Motor neuron (in vitro differentiated cells): Measurements from ENCODE around the gene RDH16. TPM values are rescaled to one million over a fixed set of nuclear protein-coding genes. Genes with fewer than 3 reads are reported as not detected.
A peak's percentile ranks its signal among the peaks of the same experiment; 100 is the strongest.
"Not testable (repeated sequence)": the region's sequence is repeated elsewhere in the genome, so short reads cannot be mapped to it uniquely, and the experiment has no call there.

Source experiments
- ATAC-seq, 8 experiments: fragments of 200-7000 bp; cut with Tn5 transposase; replicated peaks in 6 of 8; 2 replicates each; pipeline ENCODE4 v1.8.0; 2021; ENCODE audit warnings: mild to moderate bottlenecking in 8 of 8, moderate library complexity in 8 of 8
- H3K27ac ChIP-seq, 2 donors: fragments of 250-450 bp; sonication (Bioruptor Pico); 2 replicates each; pipeline ENCODE4 v1.9.0; 2021; ENCODE audit warnings: antibody characterized with exemption in 2 of 2, mild to moderate bottlenecking in 2 of 2, moderate library complexity in 1 of 2
- H3K4me1 ChIP-seq, 2 donors: fragments of 250-450 bp; sonication (Bioruptor Pico); replicated peaks in 1 of 2; 2 replicates each; pipeline ENCODE4 v1.6.1; 2021; ENCODE audit warnings: antibody characterized with exemption in 2 of 2, mild to moderate bottlenecking in 2 of 2, moderate library complexity in 1 of 2
- H3K4me3 ChIP-seq, 5 donors: fragments of 250-450 bp; sonication (Bioruptor Pico); 2 replicates each; pipeline ENCODE4 v1.9.0; 2021; ENCODE audit warnings: antibody characterized with exemption in 5 of 5, mild to moderate bottlenecking in 5 of 5, moderate library complexity in 4 of 5
- WGBS, 10 experiments: fragments of 450-650 bp; shearing (Covaris generic); methylation state at CpG; one replicate each; pipeline ENCODE4 v1.0.0; 2022; 5-methylcytosine and 5-hydroxymethylcytosine counted together
- in situ Hi-C, 9 experiments: fragments of 400-800 bp; cut with MboI; loops; one replicate each; pipeline ENCODE4 v1.15.0; 2021; ENCODE audit warnings: low sequenced_read_pairs in 9 of 9, low pct_unique_long_range_greater_than_20kb in 2 of 9; ENCODE audit not compliant: unreplicated experiment in 9 of 9
- total RNA-seq, 8 experiments: library from RNA; unstranded; fragments of 300-600 nt; gene quantifications; 2 replicates each; pipeline versions ENCODE4 v1.2.3 to v1.2.4, GENCODE V29; 2022

The RDH16 gene
- total RNA-seq, 8 experiments from 2014 or later: 0.14 to 1.7 (median 0.43) TPM

DNA sequence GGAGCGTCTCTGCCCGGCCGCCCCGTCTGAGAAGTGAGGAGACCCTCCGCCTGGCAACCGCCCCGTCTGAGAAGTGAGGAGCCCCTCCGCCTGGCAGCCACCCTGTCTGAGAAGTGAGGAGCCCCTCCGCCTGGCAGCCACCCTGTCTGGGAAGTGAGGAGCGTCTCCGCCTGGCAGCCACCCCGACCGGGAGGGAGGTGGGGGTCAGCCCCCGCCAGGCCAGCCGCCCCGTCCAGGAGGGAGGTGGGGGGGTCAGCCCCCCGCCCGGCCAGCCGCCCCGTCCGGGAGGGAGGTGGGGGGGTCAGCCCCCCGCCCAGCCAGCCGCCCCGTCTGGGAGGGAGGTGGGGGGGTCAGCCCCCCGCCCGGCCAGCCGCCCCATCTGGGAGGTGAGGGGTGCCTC is 6.1 kb upstream of the RDH16 start:
- ATAC-seq, H3K4me3 ChIP-seq, H3K4me1 ChIP-seq, in situ Hi-C loops, H3K27ac ChIP-seq: not testable (repeated sequence)
- no CpG with 5 or more reads among the region's 27 CpGs for WGBS, 10 experiments

DNA sequence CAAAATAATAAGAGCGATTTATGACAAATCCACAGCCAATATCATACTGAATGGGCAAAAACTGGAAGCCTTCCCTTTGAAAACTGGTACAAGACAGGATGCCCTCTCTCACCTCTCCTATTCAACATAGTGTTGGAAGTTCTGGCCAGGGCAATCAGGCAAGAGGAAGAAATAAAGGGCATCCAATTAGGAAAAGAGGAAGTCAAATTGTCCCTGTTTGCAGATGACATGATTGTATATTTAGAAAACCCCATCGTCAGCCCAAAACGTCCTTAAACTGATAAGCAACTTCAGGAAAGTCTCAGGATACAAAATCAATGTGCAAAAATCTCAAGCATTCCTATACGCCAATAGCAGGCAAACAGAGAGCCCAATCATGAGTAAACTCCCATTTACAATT is 4.8 kb upstream of the RDH16 start:
- H3K27ac ChIP-seq, ATAC-seq, H3K4me1 ChIP-seq, H3K4me3 ChIP-seq, in situ Hi-C loops: not testable (repeated sequence)
- 57 to 83% (median 71%) methylated on average over 1 to 4 of the region's 4 CpGs; no CpG with 5 or more reads in 2 of the 10 experiments for WGBS, 10 experiments

DNA sequence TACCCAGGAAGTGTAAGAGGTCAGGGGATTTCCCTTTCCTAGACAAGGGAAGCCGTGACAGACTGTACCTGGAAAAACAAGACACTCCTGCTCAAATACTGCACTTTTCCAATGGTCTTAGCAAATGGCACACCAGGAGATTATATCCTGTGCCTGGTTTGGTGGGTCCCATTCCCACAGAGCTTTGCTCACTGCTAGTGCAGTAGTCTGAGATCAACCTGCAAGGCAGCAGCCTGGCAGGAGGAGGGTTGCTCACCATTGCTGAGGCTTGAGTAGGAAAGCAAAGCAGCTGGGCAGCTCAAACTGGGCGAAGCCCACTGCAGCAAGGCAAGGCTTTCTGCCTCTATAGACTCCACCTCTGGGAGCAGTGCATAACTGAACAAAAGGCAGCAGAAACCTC is 1.0 kb upstream of the RDH16 start:
- 20 to 80% (median 72%) methylated on average over 1 to 2 of the region's 2 CpGs; no CpG with 5 or more reads in 4 of the 10 experiments for WGBS, 10 experiments
- Histone ChIP-seq H3K4me3 (no peak overlapping the region), H3K27ac (no peak overlapping the region), H3K4me1 (no peaks in the 10 kb centered on the region)
- in situ Hi-C loops: no loop called here
- no peak for ATAC-seq

GRCh38 chr12:56955631-56956256 is 1.7 kb downstream of the RDH16 start:
- in situ Hi-C loops: no loop called here
- H3K4me1 ChIP-seq: no peaks in the 10 kb centered on the region
- H3K4me3 ChIP-seq: no peak overlapping the region
- 0 to 70% (median 15%) methylated on average over 1 to 2 of the region's 2 CpGs; no CpG with 5 or more reads in 2 of the 10 experiments for WGBS, 10 experiments
- ATAC-seq: peak in 2 of 8 experiments; percentile 29 to 57
- H3K27ac ChIP-seq: no peak overlapping the region

GRCh38 chr12:56954958-56955355 is 2.5 kb downstream of the RDH16 start:
- Histone ChIP-seq H3K4me1 (no peaks in the 10 kb centered on the region), H3K4me3 (no peak overlapping the region), H3K27ac (no peak overlapping the region)
- WGBS, 10 experiments: 20 to 82% (median 47%) methylated on average over 2 to 3 of the region's 6 CpGs; no CpG with 5 or more reads in 7 of the 10 experiments
- no peak for ATAC-seq
- in situ Hi-C loops: no loop called here

GRCh38 chr12:56954057-56954957 is 3.1 kb downstream of the RDH16 start:
- in situ Hi-C loops: no loop called here
- Histone ChIP-seq H3K4me3 (no peak overlapping the region), H3K4me1 (no peaks in the 10 kb centered on the region), H3K27ac (no peak overlapping the region)
- 21 to 92% (median 73%) methylated on average over 2 to 5 of the region's 6 CpGs; no CpG with 5 or more reads in 5 of the 10 experiments for WGBS, 10 experiments
- ATAC-seq: no peak

- no peak for ATAC-seq
- no peaks in the 10 kb centered on the region for H3K4me1 ChIP-seq
- in situ Hi-C loops: no loop called here
- H3K4me3 ChIP-seq: no peak overlapping the region
- WGBS, 10 experiments: 0 to 17% (median 0%) methylated on average over 1 of the region's 1 CpG; no CpG with 5 or more reads in 7 of the 10 experiments
- H3K27ac ChIP-seq: no peak overlapping the region
Observed at GRCh38 chr12:56953314-56953713, 4.1 kb downstream of the RDH16 start.

- H3K4me3 ChIP-seq: no peak overlapping the region
- in situ Hi-C loops: no loop called here
- no peak overlapping the region for H3K27ac ChIP-seq
- H3K4me1 ChIP-seq: no peaks in the 10 kb centered on the region
- WGBS, 10 experiments: 28 to 86% (median 79%) methylated on average over 1 to 8 of the region's 11 CpGs; no CpG with 5 or more reads in 3 of the 10 experiments
- no peak for ATAC-seq
Observed at GRCh38 chr12:56951582-56952339, 5.6 kb downstream of the RDH16 start.

DNA sequence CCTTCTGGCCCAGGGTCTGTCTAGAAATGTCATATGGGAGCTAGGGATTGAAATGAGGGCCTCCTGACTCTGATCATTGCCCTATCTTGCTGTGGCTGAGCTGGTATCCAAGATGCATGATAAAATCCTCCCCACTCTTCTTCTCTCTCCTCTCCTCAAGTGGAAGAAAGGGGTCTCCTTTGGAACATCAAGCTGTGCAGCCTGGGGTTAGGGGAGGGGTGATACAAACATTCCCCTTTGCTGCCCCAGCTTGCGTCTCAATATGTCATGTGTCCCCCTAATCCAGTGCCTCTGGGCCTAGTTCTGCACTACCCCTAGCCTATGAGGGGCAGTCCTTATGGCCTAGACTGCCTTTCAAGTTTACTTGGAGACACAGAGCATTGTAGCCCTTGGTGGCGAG is 8.5 kb downstream of the RDH16 start:
- no peak for ATAC-seq
- 70 to 86% methylated on average over 2 of the region's 2 CpGs; no CpG with 5 or more reads in 8 of the 10 experiments for WGBS, 10 experiments

GRCh38 chr12:56948457-56948777 is 9.0 kb downstream of the RDH16 start:
- H3K4me3 ChIP-seq: no peak overlapping the region
- no peaks in the 10 kb centered on the region for H3K4me1 ChIP-seq
- in situ Hi-C loops: no loop called here
- no peak for ATAC-seq
- H3K27ac ChIP-seq: no peak overlapping the region

More for the DNA sequence above, 8.5 kb downstream of the RDH16 start:
- Histone ChIP-seq H3K27ac (no peak overlapping the region), H3K4me1 (no peaks in the 10 kb centered on the region), H3K4me3 (no peak overlapping the region)
- in situ Hi-C loops: no loop called here

- no peak for ATAC-seq
Observed at GRCh38 chr12:56947633-56948456, 9.6 kb downstream of the RDH16 start.

DNA sequence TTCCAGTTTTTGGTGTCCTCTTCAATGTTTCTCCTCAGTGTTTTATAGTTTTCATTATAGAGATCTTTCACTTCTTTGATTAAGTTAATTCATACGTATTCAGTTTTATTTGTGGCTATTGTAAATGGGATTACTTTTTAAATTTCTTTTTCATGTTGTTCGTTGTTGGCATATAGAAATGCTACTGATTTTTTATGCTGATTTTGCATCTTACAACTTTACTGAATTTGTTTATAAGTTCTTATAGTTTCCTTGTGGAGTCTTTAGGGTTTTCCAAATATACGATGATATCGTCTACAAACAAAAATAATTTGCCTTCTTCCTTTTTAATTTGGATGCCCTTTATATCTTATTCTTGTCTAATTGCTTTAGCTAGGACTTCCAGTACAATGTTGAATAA is 13.5 kb downstream of the RDH16 start:
- WGBS, 10 experiments: 74 to 100% (median 88%) methylated on average over 3 to 4 of the region's 4 CpGs
- in situ Hi-C loops: no loop called here
- no peak overlapping the region for H3K4me3 ChIP-seq
- no peaks in the 10 kb centered on the region for H3K4me1 ChIP-seq
- H3K27ac ChIP-seq: no peak overlapping the region
- no peak for ATAC-seq

More at GRCh38 chr12:56947633-56948456, 9.6 kb downstream of the RDH16 start:
- WGBS, 10 experiments: 29 to 100% (median 63%) methylated on average over 1 to 5 of the region's 6 CpGs
- Histone ChIP-seq H3K4me3 (no peak overlapping the region), H3K27ac (no peak overlapping the region), H3K4me1 (no peaks in the 10 kb centered on the region)
- in situ Hi-C loops: no loop called here
